ENCODE data around the gene NLRP3.

- TF ChIP-seq CTCF (IDR thresholded peaks at IDR 0.05), result no peak
- no peak for TF ChIP-seq POLR2A (IDR thresholded peaks at IDR 0.05)
These were observed 15.7 kb downstream of the NLRP3 start for GRCh38 chr1:247431643-247432042.

Measured in uterus (tissue), 2 donors.